Osteoblast (primary cell): Measurements from ENCODE around the gene ARHGAP10. TPM values are rescaled to one million over a fixed set of nuclear protein-coding genes. Genes with fewer than 3 reads are reported as not detected.

ENCODE experiments used
- DNase-seq: peaks from one replicate; pipeline ENCODE4 v3.0.0; 2011; ENCODE audit warnings: low spot score, mixed read lengths; ENCODE audit not compliant: insufficient read length; ENCODE audit errors: missing footprints
- H2AFZ ChIP-seq: 2 replicates; pipeline ENCODE4 v1.6.0; 2011; ENCODE audit warnings: mild to moderate bottlenecking, low read length
- H3K27ac ChIP-seq: 2 replicates; pipeline ENCODE4 v1.5.1; 2011; ENCODE audit warnings: mild to moderate bottlenecking, low read depth, low read length, moderate library complexity
- H3K27me3 ChIP-seq: 2 replicates; pipeline ENCODE4 v1.6.0; 2012; ENCODE audit warnings: mild to moderate bottlenecking, control low read depth, inconsistent platforms, low read length, moderate library complexity; ENCODE audit not compliant: insufficient read depth
- H3K36me3 ChIP-seq: 2 replicates; pipeline ENCODE4 v1.5.1; 2011; ENCODE audit warnings: mild to moderate bottlenecking, low read length, control low read depth, moderate library complexity; ENCODE audit not compliant: insufficient read depth
- H3K4me1 ChIP-seq: 2 replicates; pipeline ENCODE4 v1.5.1; 2011; ENCODE audit warnings: mild to moderate bottlenecking, low read length, control low read depth, moderate library complexity; ENCODE audit not compliant: insufficient read depth
- H3K4me2 ChIP-seq: 2 replicates; pipeline ENCODE4 v1.6.0; 2011; ENCODE audit warnings: mild to moderate bottlenecking, low read length; ENCODE audit not compliant: insufficient read depth
- H3K4me3 ChIP-seq: fragments of 200-600 bp; sonication (generic); 3 replicates; pipeline ENCODE4 v1.5.1; 2012; ENCODE audit warnings: mild to moderate bottlenecking, low read length, inconsistent platforms; ENCODE audit not compliant: insufficient read depth
- H3K79me2 ChIP-seq: 2 replicates; pipeline ENCODE4 v1.6.0; 2012; ENCODE audit warnings: mild to moderate bottlenecking, low read length, control low read depth, inconsistent platforms; ENCODE audit not compliant: insufficient read depth
- H3K9me3 ChIP-seq: 2 replicates; pipeline ENCODE4 v1.5.1; 2011; ENCODE audit warnings: low read depth, low read length, control low read depth
- H4K20me1 ChIP-seq: 2 replicates; pipeline ENCODE4 v1.6.0; 2012; ENCODE audit warnings: mild to moderate bottlenecking, low read length, control low read depth; ENCODE audit not compliant: insufficient read depth
- CTCF ChIP-seq: IDR thresholded peaks from 2 replicates; pipeline ENCODE4 v1.5.1; 2011; ENCODE audit warnings: mild to moderate bottlenecking, low read depth, low read length, moderate library complexity; ENCODE audit errors: extremely low read depth
- total RNA-seq: library from RNA; depleted of rRNA; stranded (reverse); fragments of >200 nt; gene quantifications from 2 replicates; pipeline ENCODE4 v1.2.3, GENCODE V29; 2012

The ARHGAP10 gene
- total RNA-seq, 1 donor: 31.5 TPM

- Histone ChIP-seq H3K27ac (no peak overlapping the region), H3K27me3 (no peaks in the 10 kb centered on the region), H2AFZ (no peak overlapping the region), H3K4me1 (peaks cover 3% of the 10 kb centered on the region), H3K4me3 (no peak overlapping the region), H4K20me1 (peaks cover 14% of the 10 kb centered on the region), H3K9me3 (no peaks in the 10 kb centered on the region), H3K79me2 (peaks cover 4% of the 10 kb centered on the region), H3K36me3 (no peaks in the 10 kb centered on the region), H3K4me2 (no peak overlapping the region)
- no peak for DNase-seq
- TF ChIP-seq CTCF: no peak
These were observed 322.4 kb downstream of the ARHGAP10 start for GRCh38 chr4:148054275-148054674.

- H4K20me1 ChIP-seq: peaks cover 14% of the 10 kb centered on the region
- H3K9me3 ChIP-seq: no peaks in the 10 kb centered on the region
- TF ChIP-seq CTCF: no peak
- H2AFZ ChIP-seq: no peak overlapping the region
- H3K4me1 ChIP-seq: peaks cover 3% of the 10 kb centered on the region
- no peaks in the 10 kb centered on the region for H3K27me3 ChIP-seq
- H3K27ac ChIP-seq: no peak overlapping the region
- H3K36me3 ChIP-seq: no peaks in the 10 kb centered on the region
- H3K4me2 ChIP-seq: no peak overlapping the region
- DNase-seq: no peak
- no peak overlapping the region for H3K4me3 ChIP-seq
- peaks cover 4% of the 10 kb centered on the region for H3K79me2 ChIP-seq
These were observed 324.0 kb downstream of the ARHGAP10 start for GRCh38 chr4:148055844-148056243.

DNA sequence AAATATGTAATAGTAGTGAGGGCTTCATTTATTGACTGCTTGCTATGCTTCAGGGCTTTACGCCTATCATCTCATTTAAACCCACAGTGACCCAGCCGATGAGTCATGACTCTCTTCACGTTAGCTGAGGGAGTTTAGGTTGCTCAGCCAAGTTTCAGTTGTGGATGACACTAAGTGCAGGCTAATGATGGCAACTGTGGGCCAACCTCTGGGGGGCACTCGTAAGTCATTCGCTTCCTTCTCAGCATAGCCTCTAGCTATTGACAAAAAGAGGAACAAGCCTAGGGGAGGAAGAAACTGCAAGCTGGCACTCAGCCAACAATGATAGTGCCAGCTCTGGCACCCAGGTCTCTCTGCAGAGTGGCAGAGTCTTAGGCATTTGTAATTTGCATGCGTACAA lies 325.0 kb downstream of the ARHGAP10 start:
- Histone ChIP-seq H3K4me1 (peaks cover 3% of the 10 kb centered on the region), H3K4me3 (no peak overlapping the region), H3K27me3 (no peaks in the 10 kb centered on the region), H3K79me2 (peaks cover 4% of the 10 kb centered on the region), H3K27ac (no peak overlapping the region), H3K4me2 (no peak overlapping the region), H2AFZ (no peak overlapping the region), H3K36me3 (no peaks in the 10 kb centered on the region), H3K9me3 (no peaks in the 10 kb centered on the region), H4K20me1 (peaks cover 14% of the 10 kb centered on the region)
- DNase-seq: peak; percentile 64
- no peak for TF ChIP-seq CTCF

DNA sequence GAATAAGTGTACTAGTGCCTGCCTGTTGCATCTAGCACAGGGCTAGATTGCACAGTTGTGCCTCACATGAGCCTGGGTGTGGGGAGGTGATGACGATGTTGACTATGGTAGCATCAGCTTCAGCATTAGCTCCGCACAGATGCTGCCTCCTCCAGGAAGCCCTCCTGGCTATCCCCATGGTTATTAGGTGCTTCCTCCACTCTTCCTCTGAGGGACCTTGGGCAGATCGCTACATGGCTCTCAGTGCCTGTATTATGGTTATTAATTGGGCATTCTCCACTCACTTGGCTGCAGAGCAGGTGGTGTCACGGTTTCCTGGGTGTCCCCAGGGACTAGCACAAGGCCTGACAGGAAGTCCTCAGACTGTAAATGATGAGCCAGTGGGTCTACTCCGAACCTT lies 325.6 kb downstream of the ARHGAP10 start:
- no peak for TF ChIP-seq CTCF
- H3K27ac ChIP-seq: no peak overlapping the region
- no peak overlapping the region for H2AFZ ChIP-seq
- no peak overlapping the region for H3K4me3 ChIP-seq
- H3K27me3 ChIP-seq: no peaks in the 10 kb centered on the region
- peaks cover 14% of the 10 kb centered on the region for H4K20me1 ChIP-seq
- H3K79me2 ChIP-seq: peaks cover 4% of the 10 kb centered on the region
- no peak overlapping the region for H3K4me2 ChIP-seq
- no peak for DNase-seq
- H3K4me1 ChIP-seq: peaks cover 3% of the 10 kb centered on the region
- no peaks in the 10 kb centered on the region for H3K9me3 ChIP-seq
- H3K36me3 ChIP-seq: no peaks in the 10 kb centered on the region
